ENCODE data around the gene KIT.
"Not testable (repeated sequence)": the region's sequence is repeated elsewhere in the genome, so short reads cannot be mapped to it uniquely, and the experiment has no call there.

The KIT gene

DNA sequence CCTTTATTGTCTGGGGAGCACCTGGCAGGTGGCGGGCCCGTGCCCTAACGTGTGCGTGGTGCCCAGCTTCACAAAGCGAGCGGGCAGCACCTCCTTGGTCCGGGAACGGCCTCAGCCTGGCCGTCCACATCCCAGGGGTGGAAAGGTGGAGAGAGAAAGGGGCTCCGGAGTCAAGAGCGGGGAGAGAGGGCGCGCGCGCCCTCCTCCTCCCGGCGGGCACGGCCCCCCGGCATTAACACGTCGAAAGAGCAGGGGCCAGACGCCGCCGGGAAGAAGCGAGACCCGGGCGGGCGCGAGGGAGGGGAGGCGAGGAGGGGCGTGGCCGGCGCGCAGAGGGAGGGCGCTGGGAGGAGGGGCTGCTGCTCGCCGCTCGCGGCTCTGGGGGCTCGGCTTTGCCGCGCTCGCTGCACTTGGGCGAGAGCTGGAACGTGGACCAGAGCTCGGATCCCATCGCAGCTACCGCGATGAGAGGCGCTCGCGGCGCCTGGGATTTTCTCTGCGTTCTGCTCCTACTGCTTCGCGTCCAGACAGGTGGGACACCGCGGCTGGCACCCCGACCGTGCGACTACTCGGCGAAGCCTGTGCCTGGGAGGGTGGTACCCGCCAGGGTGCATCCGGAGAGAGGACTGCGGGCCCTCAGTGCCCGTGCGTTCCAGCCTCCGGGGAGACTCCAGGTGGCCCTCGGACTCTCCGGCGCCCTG lies at the start of gene KIT:
Gene KIT (plus strand): TSS at position 407 of the 701 bp plus-strand sequence. CDS start 58 bp downstream, at position 465.
- DNase-seq, result peak; percentile 30

GRCh38 chr4:54609310-54609709 lies 48.4 kb upstream of the KIT start:
- no peak for DNase-seq

DNA sequence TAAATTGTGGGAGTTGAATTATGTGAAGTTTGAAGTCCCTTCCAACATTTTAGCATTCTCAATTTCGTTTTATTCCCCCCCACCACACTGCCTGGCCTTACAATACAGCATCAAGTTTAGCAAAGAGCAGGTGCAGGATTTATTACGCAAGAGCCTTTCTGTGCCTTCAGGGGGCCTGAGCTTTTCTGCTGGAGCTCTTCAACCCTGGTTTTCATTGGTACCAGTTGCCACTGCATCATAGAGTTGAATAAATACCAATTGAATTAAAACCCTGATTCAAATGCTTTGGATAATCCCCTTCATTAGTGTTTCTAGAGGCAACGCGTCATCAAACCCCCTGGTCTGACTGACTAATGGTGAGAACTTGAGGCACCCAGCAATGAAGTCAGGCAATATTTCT lies 43.6 kb upstream of the KIT start:
- DNase-seq, result no peak

GRCh38 chr4:54620773-54621172 lies 37.0 kb upstream of the KIT start:
- DNase-seq, result no peak

DNA sequence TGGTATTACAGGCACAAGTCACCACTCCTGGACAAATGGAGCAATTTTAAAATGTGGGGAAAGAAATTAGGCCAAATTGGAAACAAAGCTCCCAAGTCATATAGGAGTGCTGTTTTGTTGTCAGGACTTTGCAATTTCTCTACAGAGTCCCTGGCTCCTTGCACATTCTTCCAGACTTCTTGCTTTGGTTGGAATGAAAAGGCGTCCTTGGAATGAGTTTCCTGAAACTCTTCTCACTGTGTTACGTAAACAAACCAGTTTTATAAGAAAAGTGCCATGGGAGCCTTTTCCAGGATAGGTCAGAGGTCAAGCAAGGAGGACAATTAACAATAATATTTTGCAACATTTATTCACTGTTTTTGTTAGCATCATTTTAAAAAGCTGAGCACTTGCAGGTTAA lies 32.4 kb upstream of the KIT start:
- DNase-seq, result no peak

- no peak for DNase-seq
Observed at GRCh38 chr4:54626113-54626512, 31.6 kb upstream of the KIT start.

- no peak for DNase-seq
Observed at GRCh38 chr4:54632537-54632936, 25.2 kb upstream of the KIT start.

DNA sequence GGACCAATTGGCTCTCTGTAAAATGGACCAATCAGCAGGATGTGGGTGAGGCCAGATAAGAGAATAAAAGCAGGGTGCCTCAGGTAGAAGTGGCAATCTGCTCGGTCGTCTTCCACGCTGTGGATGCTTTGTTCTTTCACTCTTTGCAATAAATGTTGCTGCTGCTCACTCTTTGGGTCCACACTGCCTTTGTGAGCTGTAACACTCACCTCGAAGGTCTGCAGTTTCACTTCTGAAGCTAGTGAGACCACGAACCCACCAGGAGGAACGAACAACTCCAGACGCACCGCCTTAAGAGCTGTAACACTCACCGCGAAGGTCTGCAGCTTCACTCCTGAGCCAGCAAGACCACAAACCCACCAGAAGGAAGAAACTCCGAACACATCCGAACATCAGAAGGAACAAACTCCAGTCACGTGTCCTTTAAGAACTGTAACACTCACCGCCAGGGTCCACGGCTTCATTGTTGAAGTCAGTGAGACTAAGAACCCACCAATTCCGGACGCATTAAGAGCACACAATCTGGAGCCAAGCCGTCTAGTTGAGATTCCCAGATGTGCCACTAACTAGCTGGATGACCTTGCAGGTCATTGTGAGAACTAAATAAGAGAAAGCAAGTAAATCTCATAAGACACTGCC lies 24.5 kb upstream of the KIT start:
- not testable (repeated sequence) for DNase-seq

DNA sequence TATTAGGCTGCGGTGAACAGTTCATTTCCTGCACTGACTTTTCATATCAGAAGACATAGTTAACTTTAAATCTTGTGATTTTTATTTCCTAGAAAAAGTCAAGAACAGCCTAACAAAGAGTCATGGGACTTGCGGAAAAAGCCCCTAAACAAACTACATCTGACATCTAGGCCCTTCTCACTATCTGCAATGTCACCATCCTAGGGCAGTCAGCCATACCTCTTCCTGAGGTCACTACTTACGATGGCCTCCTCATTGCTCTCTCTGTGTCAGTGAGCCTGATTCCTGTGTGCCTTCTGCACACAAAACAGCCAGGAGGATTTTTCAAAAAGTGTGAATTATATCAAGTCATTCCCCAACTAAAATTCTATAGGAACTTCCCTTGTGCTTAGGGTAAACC lies 22.4 kb upstream of the KIT start:
- no peak for DNase-seq

- DNase-seq, result no peak
Observed at GRCh38 chr4:54637325-54637724, 20.4 kb upstream of the KIT start.

- not testable (repeated sequence) for DNase-seq
Observed at GRCh38 chr4:54641101-54641500, 16.7 kb upstream of the KIT start.

DNA sequence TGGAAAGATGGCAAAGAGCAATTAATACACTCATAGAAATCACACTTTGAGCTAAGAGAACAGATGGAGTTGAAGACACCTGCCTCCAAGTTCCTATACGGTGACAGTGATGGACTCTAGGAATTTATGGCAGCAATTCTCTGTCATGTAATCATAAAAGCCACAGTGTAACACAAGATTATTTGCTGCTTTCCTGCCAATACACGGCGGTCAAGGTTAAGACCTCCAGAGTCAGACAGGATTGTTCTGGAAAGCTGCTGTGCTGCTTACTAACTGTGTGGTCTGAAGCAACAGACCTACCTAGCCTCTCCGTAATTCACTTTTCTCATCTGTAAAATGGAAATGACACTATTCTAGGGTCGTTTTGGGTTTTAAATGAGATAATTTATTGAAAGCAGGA lies 14.6 kb upstream of the KIT start:
- no peak for DNase-seq

DNA sequence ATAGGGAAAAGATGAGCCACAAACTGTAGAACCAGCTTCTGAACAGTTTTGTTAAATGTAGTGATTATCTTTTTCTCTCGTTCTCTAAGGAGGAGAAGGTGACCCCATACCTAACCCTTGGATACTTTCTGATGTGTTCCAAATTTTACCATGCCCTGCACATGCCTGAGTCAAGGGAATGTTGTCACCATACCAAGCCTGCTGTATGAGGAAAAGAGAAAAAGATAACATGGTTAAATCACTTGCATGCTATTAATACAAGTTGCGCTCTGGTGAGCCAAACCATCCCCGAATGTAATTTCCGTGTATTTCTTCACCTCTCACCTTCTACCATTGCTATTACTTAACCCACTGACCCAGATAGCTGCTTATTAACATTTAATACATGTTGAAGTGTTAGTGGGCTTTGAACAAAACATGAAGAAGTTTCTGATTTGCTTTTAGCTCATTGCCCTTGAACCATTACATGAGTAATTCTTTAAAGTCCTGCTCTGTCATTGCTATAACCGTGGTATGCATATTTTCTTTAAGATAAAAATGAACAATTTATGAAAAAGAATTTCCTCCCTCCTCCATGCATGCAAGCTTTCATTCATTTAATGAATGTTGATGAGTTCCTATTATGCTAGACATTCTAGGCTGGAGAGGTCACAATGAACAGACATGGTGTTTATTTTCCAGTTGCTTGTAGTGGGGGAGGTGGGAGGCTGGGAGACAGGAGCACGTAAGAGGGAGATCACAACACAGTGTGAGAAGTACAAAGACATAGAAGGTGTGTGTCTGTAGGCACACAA lies 13.6 kb upstream of the KIT start:
- no peak for DNase-seq

- DNase-seq, result no peak
Observed at GRCh38 chr4:54645830-54646229, 11.9 kb upstream of the KIT start.

DNA sequence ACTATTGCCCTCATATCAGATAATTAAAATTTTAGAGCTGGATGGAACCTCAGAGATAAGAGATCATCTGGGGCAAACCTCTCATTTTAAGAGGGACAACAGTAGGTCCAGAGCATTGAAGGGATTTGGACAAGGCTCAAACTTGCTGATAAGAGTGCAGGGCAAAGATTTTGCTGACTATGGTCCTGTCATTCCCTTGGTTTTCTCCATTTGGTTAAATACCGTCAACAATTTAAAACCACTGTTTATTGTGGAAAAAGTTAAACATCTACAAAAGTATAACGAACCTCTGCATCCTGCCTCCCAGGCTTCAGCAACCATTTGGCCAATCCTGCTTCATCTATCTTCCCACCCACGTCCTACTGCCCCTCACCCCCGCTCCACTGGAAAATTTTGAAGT lies 10.7 kb upstream of the KIT start:
- DNase-seq, result no peak

GRCh38 chr4:54651050-54651449 lies 6.7 kb upstream of the KIT start:
- DNase-seq, result no peak

GRCh38 chr4:54654753-54655152 lies 3.0 kb upstream of the KIT start:
- DNase-seq, result no peak

- no peak for DNase-seq
Observed at GRCh38 chr4:54657185-54657550, 589 bp upstream of the KIT start.

DNA sequence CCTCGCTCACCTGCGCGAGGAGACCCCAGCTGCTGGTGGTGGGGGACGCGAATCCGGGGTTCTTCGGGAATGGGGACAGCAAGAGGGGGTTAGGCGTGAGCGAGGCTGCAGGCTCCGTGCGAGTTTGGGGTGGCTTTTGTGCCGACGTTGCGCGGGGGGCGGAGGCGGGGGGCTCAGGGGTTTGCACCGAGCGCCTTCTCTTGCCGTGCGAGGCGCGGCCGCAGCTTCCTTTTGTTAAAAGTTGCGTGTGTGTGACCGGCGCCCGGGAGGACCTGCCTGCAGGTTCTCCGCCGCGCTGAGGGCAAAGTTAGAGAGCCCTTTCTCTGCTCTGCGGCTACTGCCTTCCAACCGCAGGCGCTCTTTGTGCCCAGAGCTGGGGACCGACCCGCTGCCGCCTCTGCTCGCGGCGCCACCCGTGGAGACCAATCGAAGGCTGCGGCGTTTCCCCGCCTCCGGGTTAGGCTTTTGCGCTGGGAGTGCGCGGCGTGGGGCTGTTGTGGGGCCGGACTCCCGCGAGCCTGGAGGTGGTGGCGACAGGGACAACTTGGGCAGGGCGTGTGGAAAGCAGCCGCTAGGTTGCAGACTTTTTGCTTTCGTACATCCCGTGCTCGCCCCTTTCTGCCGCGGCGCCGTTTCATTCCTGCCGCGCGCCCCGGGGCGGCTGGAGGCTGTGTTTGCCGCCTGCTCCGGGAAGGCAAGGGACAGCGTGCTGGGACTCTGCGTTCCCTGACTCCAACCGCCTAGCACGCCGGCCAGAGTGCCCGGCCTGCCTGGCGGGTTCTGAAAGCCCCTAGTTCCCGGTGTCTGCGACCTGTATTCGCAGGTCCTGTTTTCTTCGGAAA lies 716 bp downstream of the KIT start:
- peak; percentile 74 for DNase-seq

DNA sequence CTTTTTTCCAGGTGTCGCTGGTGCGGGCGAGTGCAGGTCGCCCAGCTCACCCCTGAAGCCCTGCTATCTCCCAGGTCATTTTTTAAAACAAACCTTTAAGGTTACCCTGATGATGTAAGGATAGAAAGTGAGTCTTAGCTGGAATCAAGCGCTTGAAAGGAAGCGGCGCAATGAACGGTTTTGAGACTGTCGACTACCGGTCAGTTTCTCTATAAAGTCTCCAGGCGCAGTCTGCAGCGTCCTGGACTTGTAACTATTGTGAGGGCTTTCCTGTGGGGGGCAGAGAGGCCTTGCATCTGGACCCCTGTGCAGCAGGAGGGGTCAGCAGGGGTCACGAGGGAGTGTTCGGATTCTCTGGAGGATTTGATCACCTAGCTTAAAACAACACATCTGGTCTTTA lies 1.6 kb downstream of the KIT start:
- no peak for DNase-seq

- DNase-seq, result no peak
Observed at GRCh38 chr4:54659749-54660535, 2.2 kb downstream of the KIT start.

DNA sequence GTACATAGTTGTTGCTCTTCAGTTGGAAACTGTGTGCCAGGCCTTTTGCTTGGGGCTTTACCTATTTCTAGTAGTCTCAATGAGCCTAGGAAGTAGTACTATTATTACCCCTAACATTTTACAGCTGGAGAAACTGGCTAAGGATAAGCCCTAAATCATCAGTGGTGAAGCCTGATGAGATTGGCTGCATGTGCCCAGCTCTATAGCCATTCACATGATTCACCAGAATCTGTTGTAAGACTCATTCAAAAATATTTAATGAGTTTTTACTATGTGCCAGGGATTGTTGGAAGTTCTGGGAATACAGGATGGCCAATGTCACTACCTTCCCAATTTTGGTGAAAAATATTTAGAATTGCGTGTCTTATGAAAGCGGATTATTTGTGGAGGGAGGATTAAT lies 2.8 kb downstream of the KIT start:
- DNase-seq, result no peak
